HEK293 (cell line): ENCODE results near the gene ESR2.

Source experiments
- CTCF ChIP-seq: fragments of 450-650 bp; formaldehyde crosslinking; IDR thresholded peaks from 2 replicates; pipeline ENCODE4 v1.5.1; 2016; ENCODE audit warnings: missing biosample characterization, missing genetic modification characterization
- HOXD13 ChIP-seq: sonication (generic); formaldehyde crosslinking; IDR thresholded peaks from 2 replicates; pipeline ENCODE4 v1.8.0; 2022; ENCODE audit warnings: missing genetic modification reagents, borderline replicate concordance
- KLF9 ChIP-seq: fragments of 450-650 bp; formaldehyde crosslinking; IDR thresholded peaks from 2 replicates; pipeline ENCODE4 v1.5.1; 2016; ENCODE audit warnings: missing biosample characterization, missing genetic modification characterization, low read depth
- ZFP3 ChIP-seq: fragments of 450-650 bp; formaldehyde crosslinking; IDR thresholded peaks from 2 replicates; pipeline ENCODE4 v1.5.1; 2016; ENCODE audit warnings: low read depth, missing biosample characterization, missing genetic modification characterization
- ZNF274 ChIP-seq, 2 experiments: fragments of 200-500 bp in 1 of 2; fragments of 450-650 bp in 1 of 2; sonication (Bioruptor generic) in 1 of 2; formaldehyde crosslinking in 1 of 2; IDR thresholded peaks; 2 replicates each; pipeline versions ENCODE4 v1.5.1 to v1.6.1; 2014 to 2016; ENCODE audit warnings: borderline replicate concordance in 1 of 2, inconsistent platforms in 1 of 2, low read length in 1 of 2, missing biosample characterization in 1 of 2, missing genetic modification characterization in 1 of 2
- ZNF529 ChIP-seq: fragments of 450-650 bp; formaldehyde crosslinking; IDR thresholded peaks from 2 replicates; pipeline ENCODE4 v1.5.1; 2017; ENCODE audit warnings: missing genetic modification characterization, missing biosample characterization; ENCODE audit not compliant: insufficient replicate concordance
- ZNF843 ChIP-seq: fragments of 450-650 bp; formaldehyde crosslinking; IDR thresholded peaks from 2 replicates; pipeline ENCODE4 v1.5.1; 2016; ENCODE audit warnings: missing biosample characterization, missing genetic modification characterization

GRCh38 chr14:64292197-64292596 is 2.0 kb downstream of the ESR2 start:
- TF ChIP-seq ZNF843 (tag by site-specific recombination) (no peak), CTCF (tag by site-specific recombination) (no peak), KLF9 (tag by site-specific recombination) (no peak), HOXD13 (no peak), ZFP3 (tag by site-specific recombination) (no peak), ZNF274 (IDR thresholded peaks at IDR 0.05; ENCODE audit: low read length) (no peak), ZNF274 (tag by site-specific recombination; IDR thresholded peaks at IDR 0.05; ENCODE audit: borderline replicate concordance) (no peak), ZNF529 (tag by site-specific recombination) (no peak)
